ENCODE data around the gene BCL11B.
A peak's percentile ranks its signal among the peaks of the same experiment; 100 is the strongest.

Gene BCL11B

DNA sequence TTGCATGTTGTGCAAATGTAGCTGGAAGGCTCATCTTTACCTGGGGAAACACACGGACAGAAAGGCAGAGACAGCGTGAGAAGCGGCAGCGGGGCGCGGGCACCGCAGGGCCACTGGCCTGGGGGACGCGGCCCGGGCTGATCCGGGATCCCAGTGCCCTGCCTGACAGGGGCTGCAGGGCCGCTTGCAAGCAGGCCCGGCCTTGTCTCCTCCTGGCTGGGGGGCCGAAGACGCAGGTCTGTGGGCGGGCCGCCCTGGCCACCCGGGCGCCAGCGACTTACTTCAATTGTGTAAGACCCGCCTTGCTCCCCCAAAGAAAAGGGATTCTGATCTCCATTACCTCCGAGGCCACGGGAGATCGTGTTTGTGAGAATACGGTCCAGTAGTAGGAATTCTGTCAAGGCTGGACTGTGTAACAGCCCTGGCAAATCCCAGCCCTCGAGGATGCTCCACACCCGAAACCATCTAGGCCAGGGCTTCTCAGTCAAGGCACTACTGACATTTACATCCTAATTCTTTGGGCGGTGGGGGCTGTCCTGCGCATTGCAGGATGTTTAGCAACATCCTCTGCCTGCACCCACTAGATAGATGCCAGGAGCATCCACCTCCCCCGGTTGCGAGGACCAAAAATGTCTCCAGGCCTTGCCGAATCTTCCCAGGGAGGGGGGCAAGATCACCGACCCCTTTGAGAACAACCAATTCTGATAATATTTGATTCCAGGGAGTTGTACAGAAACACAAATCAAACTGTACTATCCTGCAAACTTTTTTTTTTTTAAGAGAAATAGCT, 95.6 kb downstream of the BCL11B start:
- ATAC-seq: peak; percentile 13
- H3K9me3 Mint-ChIP-seq: no peaks in the 10 kb centered on the region
- H3K4me3 Mint-ChIP-seq: no peak overlapping the region
- peak overlapping the region in 1 of 2 donors; percentile 52 for H3K27ac Mint-ChIP-seq
- peaks cover 53% of the 10 kb centered on the region for H3K4me1 Mint-ChIP-seq
- DNase-seq: no peak
- no peaks in the 10 kb centered on the region for H3K27me3 Mint-ChIP-seq

DNA sequence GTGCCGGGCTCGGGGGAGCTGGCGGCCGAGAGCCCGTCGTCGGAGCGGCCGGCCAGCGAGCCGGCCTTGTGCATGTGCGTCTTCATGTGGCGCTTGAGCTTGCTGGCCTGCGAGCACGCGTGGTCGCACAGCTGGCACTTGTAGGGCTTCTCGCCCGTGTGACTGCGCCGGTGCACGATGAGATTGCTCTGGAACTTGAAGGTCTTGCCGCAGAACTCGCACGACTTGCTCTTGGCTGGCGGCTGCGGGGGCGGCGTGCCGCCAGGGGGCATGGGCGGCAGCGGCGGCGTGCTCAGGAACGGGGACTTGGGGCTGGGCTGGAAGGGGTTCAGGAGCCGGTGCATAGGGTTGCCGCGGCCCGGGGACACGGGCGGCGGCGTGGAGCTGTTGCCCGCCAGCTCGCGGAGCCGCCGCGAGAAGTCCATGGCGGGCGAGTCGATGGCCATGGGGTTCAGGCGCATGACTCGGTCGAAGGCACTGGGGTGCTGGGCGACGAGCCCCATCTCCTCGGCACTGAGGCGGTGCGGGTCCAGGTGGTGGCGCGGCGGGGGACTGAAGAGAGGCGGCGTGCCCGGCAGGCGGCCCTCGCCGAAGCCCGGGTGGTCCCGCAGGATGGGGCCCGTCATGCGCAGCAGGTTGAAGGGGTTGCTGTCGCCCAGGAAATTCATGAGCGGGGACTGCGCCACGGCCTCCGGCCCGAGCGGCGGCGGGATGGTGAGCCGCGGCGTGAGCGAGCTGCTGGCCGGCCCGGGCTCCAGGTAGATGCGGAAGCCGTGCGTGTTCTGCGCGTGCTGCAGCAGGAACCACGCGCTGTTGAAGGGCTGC, 96.5 kb downstream of the BCL11B start:
- H3K9me3 Mint-ChIP-seq: no peaks in the 10 kb centered on the region
- H3K27ac Mint-ChIP-seq: no peak overlapping the region
- no peak overlapping the region for H3K4me3 Mint-ChIP-seq
- H3K27me3 Mint-ChIP-seq: no peaks in the 10 kb centered on the region
- H3K4me1 Mint-ChIP-seq: peaks cover 53% of the 10 kb centered on the region
- ATAC-seq: peak; percentile 37
- DNase-seq: no peak

DNA sequence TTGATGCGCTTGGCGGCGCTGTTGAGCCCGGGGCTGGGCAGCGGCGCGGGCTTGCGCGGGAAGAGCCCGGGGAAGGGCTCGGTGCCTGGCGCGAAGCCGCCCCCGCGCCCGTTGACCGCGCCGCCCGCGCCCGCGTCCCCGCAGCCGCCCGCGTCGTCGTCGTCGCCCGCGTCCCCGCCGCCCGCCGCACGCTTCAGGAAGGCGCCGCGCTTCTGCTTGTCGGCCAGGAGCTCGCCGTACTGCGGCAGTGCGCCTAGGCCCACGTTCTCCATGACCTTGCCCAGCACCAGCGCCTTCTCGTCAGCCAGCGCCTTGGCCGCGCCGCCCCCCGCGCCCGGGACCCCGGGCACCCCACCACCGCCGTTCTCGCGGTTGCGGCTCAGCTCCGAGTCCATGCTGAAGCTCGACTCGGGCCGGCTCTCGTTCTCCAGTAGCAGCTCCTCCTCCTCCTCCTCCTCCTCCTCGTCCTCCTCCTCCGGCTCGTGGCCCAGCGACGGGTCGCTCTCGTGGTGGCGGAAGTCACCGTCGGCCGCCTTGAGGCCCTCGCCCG, 97.2 kb downstream of the BCL11B start:
- Mint-ChIP-seq H3K27ac (no peak overlapping the region), H3K4me1 (peaks cover 47% of the 10 kb centered on the region), H3K27me3 (no peaks in the 10 kb centered on the region), H3K9me3 (no peaks in the 10 kb centered on the region), H3K4me3 (no peak overlapping the region)
- ATAC-seq: peak; percentile 40
- DNase-seq: no peak

DNA sequence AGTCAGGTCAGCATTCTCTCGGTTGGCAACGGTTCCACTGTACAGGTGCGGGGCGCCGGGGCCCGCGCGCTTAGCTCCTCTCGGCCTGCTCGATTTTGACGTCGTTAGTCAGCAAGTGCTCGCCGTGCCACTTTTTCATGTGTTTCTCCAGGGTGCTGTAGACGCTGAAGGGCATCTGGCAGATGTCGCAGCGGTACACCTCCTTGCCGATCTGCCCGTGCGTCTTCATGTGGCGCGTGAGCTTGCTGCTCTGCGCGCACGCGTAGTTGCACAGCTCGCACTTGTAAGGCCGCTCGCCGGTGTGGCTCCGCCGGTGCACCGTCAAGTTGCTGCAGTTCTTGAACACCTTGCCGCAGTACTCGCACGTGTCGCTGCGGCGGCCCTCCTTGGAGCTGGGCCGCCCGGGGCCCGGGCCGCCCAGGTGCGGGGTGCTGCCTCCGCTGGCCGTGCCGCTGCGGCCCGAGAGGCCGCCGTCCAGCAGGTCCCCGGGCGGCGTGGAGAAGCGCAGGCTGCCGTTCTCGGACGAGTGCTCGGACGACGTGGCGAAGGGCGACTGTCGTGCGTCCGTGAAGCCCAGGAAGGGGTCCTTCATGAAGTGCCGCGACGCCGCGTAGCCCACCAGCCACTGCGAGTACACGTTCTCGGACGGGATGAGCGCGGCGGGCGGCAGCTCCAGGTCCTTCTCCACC, 97.8 kb downstream of the BCL11B start:
- no peak for ATAC-seq
- Mint-ChIP-seq H3K4me1 (peaks cover 41% of the 10 kb centered on the region), H3K27ac (peak overlapping the region in 1 of 2 donors; percentile 63), H3K9me3 (no peaks in the 10 kb centered on the region), H3K4me3 (no peak overlapping the region), H3K27me3 (no peaks in the 10 kb centered on the region)
- DNase-seq: peak in 1 of 2 donors; percentile 0

GRCh38 chr14:99173506-99173905, 98.5 kb downstream of the BCL11B start:
- peaks cover 35% of the 10 kb centered on the region for H3K4me1 Mint-ChIP-seq
- peak overlapping the region in 1 of 2 donors; percentile 63 for H3K27ac Mint-ChIP-seq
- H3K9me3 Mint-ChIP-seq: peaks cover 0 to 2% of the 10 kb centered on the region in 2 donors

GRCh38 chr14:99173086-99173485, 98.9 kb downstream of the BCL11B start:
- ATAC-seq (no peak), DNase-seq (no peak)
- Mint-ChIP-seq H3K4me3 (no peak overlapping the region), H3K27me3 (no peaks in the 10 kb centered on the region), H3K9me3 (peaks cover 0 to 6% of the 10 kb centered on the region in 2 donors), H3K27ac (no peak overlapping the region), H3K4me1 (peaks cover 35% of the 10 kb centered on the region)

More at GRCh38 chr14:99173506-99173905, 98.5 kb downstream of the BCL11B start:
- no peaks in the 10 kb centered on the region for H3K27me3 Mint-ChIP-seq
- DNase-seq (no peak), ATAC-seq (no peak)
- no peak overlapping the region for H3K4me3 Mint-ChIP-seq

DNA sequence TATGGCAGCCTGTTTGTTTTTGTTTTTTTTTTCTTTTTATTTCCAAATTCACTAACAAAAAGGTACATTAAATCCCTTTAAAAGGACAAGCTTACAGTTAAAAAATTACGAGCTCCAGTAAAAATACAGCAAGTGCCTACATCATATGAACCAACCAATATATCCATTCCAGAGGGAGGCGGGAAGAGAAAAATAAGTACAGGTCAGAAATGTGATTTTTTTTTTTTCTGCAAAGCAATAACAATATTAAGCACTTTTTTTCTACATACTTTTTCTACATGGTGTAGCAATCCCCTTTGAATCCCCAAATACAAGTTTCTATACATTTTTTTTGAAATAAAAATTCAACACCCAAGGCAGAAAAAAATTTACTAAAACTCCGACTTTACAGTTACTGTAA, 100.6 kb downstream of the BCL11B start:
- peaks cover 3 to 10% of the 10 kb centered on the region in 2 donors for H3K9me3 Mint-ChIP-seq
- no peak overlapping the region for H3K27ac Mint-ChIP-seq

DNA sequence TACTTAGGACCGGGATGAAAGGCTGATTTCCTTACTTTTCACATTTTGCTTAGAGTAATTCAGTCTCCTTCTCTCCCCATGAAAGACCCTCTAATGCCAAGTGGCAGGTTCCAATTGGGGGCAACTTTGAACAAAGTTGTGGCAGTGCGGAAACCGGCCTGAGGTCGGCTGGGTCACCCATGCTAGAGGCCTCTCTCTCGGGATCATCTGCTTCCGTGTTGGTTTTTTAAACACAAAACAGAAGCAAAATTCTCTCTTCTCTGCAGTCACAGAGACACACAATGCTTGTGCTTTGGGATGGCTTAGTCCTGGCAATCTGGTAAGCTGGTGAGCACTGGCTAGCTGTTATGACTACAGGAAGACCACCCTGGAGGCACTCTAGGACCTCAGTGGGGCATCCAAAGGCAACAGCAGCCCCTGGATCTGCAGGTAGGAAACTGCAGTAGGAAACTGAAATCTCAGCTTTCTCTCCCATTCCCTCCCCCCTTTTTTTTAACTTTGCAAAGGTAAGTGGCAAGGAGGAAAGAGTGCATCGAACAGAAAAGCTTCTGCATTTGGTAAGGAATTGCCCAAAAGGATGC, 102.1 kb downstream of the BCL11B start:
- peak overlapping the region in 1 of 2 donors; percentile 19 for H3K27ac Mint-ChIP-seq
- DNase-seq: no peak
- peaks cover 34% of the 10 kb centered on the region for H3K4me1 Mint-ChIP-seq

More for the DNA sequence above, 100.6 kb downstream of the BCL11B start:
- no peak for DNase-seq
- no peak for ATAC-seq
- Mint-ChIP-seq H3K4me3 (no peak overlapping the region), H3K4me1 (peaks cover 27% of the 10 kb centered on the region), H3K27me3 (no peaks in the 10 kb centered on the region)

DNA sequence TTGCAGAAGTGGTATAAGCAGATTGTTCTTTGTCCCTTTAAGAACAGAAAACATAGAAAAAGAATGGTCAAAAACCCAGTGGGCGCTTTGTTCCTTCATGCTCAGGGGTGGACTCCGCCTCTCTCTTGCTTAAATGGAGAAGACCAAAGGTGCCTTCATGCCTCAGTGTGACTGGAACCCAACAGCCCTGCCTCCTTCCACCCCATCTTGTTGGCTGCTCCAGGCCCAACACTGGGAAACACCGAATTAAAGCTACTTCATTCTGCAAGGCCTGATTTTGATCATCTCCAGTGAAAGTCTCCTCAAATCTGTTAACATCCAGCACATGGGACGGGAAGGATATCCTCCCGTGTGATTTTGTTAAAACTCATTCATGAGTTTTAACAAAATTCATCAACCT, 103.7 kb downstream of the BCL11B start:
- H3K4me3 Mint-ChIP-seq: no peak overlapping the region
- no peak for ATAC-seq

More for the DNA sequence above, 102.1 kb downstream of the BCL11B start:
- peaks cover 5 to 14% of the 10 kb centered on the region in 2 donors for H3K9me3 Mint-ChIP-seq
- no peak for ATAC-seq
- no peak overlapping the region for H3K4me3 Mint-ChIP-seq
- no peaks in the 10 kb centered on the region for H3K27me3 Mint-ChIP-seq

DNA sequence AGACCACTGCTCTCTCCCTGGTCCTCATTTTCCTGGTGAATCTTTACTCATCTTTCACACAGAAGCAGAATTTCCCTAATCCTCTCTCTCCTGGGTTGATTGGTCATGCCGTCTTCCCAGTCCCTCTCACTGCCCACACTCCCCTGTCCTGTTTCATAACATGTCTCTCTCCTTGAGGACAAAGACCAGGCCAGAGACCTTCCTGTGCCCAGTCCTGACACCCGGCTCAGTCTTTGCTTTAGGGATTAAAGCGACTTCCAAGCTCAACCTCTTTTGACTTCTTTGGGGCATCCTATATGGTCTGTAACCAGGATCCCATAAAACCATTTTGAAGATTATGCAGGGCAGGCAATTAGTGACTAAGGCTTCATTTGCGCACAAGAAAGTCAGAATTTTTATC, 105.5 kb downstream of the BCL11B start:
- Mint-ChIP-seq H3K4me3 (no peak overlapping the region), H3K4me1 (peaks cover 29% of the 10 kb centered on the region), H3K27ac (peak overlapping the region; percentile 16 to 36), H3K27me3 (no peaks in the 10 kb centered on the region), H3K9me3 (peaks cover 17 to 26% of the 10 kb centered on the region in 2 donors)
- DNase-seq (no peak), ATAC-seq (no peak)

More for the DNA sequence above, 103.7 kb downstream of the BCL11B start:
- peaks cover 13 to 18% of the 10 kb centered on the region in 2 donors for H3K9me3 Mint-ChIP-seq
- no peak for DNase-seq
- H3K27me3 Mint-ChIP-seq: no peaks in the 10 kb centered on the region
- H3K4me1 Mint-ChIP-seq: peaks cover 27% of the 10 kb centered on the region
- H3K27ac Mint-ChIP-seq: peak overlapping the region in 1 of 2 donors; percentile 94

- H3K4me3 Mint-ChIP-seq: no peak overlapping the region
- no peak for DNase-seq
- no peak overlapping the region for H3K27ac Mint-ChIP-seq
- H3K4me1 Mint-ChIP-seq: peaks cover 27% of the 10 kb centered on the region
- no peak for ATAC-seq
- H3K9me3 Mint-ChIP-seq: peaks cover 17 to 28% of the 10 kb centered on the region in 2 donors
- no peaks in the 10 kb centered on the region for H3K27me3 Mint-ChIP-seq
These were observed 107.3 kb downstream of the BCL11B start for GRCh38 chr14:99164712-99165111.

DNA sequence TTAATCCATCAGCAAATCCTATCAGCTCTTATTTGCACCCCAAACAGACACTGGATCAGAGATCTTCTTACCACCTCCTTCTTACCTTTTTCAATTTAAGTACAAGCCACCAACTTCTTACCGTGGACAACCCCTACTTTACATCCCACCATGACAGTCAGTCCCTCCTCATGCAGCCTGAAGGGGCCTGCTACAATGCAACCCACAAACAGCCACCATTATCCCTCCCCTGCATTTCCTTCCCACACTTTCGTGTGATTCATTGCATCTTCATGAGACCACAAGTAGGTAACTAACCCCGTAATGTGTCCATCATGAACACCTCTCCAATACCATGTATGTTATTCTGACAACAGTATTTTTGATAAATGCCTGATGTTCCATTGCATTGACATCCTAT, 108.6 kb downstream of the BCL11B start:
- Mint-ChIP-seq H3K4me3 (no peak overlapping the region), H3K27ac (peak overlapping the region in 1 of 2 donors; percentile 1), H3K9me3 (peaks cover 17 to 26% of the 10 kb centered on the region in 2 donors), H3K27me3 (no peaks in the 10 kb centered on the region), H3K4me1 (peaks cover 27% of the 10 kb centered on the region)
- DNase-seq (no peak), ATAC-seq (no peak)

DNA sequence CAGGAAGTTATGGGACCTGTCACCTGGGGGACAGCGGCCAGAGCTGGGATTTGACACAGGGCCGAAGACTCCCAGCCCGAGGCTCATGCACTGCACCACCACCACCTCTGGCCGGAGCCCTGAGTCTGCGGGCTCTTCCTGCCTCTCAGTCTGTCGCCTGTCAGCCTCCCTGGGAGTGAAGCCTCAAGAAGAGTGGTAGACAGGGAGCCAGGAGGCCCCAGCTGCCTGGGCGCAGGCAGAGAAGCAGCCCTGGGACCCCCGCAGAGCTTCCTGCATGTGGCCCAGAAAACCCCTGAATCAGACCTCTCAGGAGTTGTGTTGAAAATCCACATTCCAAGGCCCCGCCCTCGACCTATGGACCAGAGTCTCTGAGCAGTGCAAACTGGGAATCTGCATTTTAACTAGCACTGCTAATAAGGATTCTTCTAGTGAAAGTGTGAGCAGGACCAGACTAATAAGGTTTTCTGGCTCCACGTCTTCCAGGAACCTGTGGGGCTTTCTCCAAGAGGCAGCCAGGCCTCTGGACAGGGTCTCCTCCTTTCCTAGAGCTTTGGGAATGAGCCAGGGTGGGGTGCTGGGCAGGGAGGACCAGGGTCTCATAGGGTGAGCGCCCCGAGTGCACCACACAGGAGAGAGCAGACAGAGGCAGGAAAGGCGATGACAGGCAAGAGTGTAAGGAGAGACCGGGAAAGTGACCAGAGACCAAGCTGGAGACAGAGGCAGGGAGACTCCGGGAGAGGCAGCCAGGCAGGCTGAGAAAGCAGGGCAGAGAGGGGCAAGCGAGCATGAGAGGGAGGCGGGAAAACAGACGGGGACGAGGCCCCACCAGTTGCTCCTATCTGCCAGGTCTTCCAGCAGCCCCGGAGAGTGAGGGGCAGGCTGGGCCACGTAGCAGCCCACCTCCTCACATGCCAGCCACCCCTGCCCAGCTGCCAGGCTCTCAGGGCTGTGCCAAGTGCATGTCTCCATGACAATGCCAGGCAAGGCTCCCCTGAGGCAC, 112.4 kb downstream of the BCL11B start:
- ATAC-seq: no peak
- Mint-ChIP-seq H3K27ac (peak overlapping the region; percentile 45 to 81), H3K4me1 (peaks cover 24% of the 10 kb centered on the region), H3K27me3 (no peaks in the 10 kb centered on the region), H3K4me3 (no peak overlapping the region), H3K9me3 (peaks cover 12 to 14% of the 10 kb centered on the region in 2 donors)
- no peak for DNase-seq

DNA sequence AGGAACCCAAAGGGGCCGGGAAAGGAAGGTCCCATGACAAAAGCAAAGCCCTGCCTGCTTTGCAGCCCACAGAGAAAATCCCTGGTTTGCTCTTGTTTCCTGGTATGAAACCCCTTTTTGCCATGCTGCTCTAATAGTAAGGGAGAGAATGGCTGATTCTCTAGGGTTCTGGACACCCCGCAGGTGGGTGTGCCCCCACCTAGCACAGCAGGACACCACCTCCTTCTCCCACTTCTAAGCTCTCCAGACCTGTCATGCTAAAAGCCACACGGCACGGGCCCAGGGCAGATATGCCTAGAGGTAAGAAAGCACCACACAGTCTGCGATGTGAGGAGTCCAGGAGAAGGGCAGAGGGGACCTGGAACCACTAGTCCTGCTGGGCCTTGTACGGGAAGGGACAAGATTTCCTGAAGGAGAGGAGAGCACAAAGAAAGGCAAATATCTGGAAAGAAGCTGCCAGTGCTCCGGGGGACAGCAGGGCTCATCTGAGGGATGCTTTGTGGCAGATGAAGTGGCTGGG, 113.3 kb downstream of the BCL11B start:
- peaks cover 24% of the 10 kb centered on the region for H3K4me1 Mint-ChIP-seq
- no peak overlapping the region for H3K4me3 Mint-ChIP-seq
- ATAC-seq: no peak
- peaks cover 7 to 14% of the 10 kb centered on the region in 2 donors for H3K9me3 Mint-ChIP-seq
- no peak for DNase-seq
- H3K27ac Mint-ChIP-seq: peak overlapping the region in 1 of 2 donors; percentile 45
- H3K27me3 Mint-ChIP-seq: no peaks in the 10 kb centered on the region

Measured in stimulated activated naive CD8-positive, alpha-beta T cell treated with anti-CD3 and anti-CD28 coated beads, Interleukin-15, amount 100 ng/mL, for 72 hours (primary cell).